DMS153 treated with DMSO at 0.1 percent for 48 hours (cell line): ENCODE measurements around the gene SLC18A3.

Experiments
- DNase-seq: peaks from one replicate; lab custom pipeline; 2025; ENCODE audit not compliant: unreplicated experiment; lab: John Stamatoyannopoulos, UW

The SLC18A3 gene

DNA sequence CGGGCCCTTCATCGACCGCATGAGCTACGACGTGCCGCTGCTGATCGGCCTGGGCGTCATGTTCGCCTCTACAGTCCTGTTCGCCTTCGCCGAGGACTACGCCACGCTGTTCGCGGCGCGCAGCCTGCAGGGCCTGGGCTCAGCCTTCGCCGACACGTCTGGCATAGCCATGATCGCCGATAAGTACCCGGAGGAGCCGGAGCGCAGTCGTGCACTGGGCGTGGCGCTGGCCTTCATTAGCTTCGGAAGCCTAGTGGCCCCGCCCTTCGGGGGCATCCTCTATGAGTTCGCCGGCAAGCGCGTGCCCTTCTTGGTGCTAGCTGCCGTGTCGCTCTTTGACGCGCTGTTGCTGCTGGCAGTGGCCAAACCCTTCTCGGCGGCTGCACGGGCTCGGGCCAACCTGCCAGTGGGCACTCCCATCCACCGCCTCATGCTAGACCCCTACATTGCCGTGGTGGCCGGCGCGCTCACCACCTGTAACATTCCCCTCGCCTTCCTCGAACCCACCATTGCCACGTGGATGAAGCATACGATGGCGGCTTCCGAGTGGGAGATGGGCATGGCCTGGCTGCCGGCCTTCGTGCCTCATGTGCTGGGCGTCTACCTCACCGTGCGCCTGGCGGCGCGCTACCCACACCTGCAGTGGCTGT, 1.2 kb downstream of the SLC18A3 start:
- DNase-seq = no peak

DNA sequence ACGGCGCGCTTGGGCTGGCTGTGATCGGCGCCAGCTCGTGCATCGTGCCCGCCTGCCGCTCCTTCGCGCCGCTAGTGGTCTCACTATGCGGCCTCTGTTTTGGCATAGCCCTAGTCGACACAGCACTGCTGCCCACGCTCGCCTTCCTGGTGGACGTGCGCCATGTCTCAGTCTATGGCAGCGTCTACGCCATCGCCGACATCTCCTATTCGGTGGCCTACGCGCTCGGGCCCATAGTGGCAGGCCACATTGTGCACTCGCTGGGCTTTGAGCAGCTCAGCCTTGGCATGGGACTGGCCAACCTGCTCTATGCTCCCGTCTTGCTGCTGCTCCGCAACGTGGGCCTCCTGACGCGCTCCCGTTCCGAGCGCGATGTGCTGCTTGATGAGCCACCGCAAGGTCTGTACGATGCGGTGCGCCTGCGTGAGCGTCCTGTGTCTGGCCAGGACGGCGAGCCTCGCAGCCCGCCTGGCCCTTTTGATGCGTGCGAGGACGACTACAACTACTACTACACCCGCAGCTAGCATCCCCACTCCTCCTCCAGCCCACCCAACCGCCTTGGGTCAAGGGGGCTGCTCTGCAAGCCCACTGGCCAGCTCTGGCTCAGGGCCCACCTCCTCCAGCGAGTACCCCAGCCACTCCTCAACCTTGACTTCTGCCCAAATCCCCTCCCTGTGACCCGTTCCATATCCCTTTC, 1.9 kb downstream of the SLC18A3 start:
- no peak for DNase-seq

DNA sequence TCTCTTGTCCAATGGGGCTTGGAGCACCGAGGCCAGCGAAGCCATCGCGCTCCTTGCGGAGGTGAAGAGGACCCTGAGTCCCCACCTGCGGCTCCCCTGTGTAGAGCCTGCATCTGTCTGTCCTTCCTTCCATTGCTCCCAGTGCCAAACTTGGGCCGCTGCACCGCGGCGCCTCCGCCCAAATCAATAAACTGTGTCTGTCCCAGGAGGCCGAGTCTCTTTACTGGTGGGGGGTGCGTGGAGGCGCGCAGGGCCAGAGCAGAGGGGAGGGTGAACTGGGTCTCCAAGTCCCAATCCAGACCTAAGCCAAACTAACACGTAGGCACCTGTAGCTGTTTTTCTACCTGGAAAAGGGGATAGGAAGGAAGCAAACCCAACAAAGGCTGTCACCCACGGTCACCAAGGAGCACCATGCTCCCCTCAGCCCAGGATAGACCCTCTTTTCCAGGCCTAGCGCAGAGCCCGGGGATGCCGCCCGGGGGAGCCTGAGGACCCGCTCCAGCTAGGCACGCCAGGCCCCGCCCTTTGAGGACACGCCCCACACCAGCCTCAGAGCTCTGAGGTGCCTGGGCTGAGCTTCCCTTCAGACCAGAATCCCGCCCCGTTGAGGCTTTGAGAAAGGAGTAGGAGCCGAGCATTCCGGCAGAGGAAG, 2.5 kb downstream of the SLC18A3 start:
- no peak for DNase-seq

DNA sequence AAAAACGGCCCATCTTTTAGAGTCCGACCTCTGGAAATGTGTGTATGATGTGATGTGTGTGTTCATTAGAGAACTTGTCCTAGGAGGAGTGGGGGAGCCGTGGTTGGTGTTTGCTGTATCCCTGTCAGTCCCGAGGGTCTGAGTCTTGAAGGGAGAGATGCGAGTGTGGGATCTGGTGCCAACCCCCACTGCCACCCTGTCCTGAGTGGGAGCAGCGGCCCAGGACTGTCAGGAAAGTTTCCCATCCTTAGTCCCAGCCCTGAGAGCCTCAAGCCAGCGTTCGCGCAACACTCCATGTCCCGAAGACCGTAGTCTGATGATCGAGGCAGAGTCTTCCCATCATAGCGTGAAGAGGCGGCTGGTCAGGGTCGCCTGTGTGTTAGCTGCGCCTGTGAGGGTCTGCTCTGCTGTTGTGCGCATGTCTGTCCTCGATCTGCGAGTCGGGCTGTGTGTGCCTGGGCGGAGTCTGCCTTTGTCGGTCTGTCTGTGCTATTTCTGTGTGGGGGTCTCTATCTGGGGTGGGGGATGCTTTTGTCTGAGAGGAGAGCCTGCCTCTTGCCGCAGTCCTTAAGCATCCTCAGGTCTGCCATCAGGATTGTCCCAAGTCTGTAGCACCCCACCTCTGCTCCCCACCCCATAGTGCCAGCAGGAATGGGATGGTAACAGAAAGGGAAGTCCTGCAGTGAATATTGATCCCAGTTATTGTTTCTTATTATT, 3.2 kb downstream of the SLC18A3 start:
- no peak for DNase-seq

DNA sequence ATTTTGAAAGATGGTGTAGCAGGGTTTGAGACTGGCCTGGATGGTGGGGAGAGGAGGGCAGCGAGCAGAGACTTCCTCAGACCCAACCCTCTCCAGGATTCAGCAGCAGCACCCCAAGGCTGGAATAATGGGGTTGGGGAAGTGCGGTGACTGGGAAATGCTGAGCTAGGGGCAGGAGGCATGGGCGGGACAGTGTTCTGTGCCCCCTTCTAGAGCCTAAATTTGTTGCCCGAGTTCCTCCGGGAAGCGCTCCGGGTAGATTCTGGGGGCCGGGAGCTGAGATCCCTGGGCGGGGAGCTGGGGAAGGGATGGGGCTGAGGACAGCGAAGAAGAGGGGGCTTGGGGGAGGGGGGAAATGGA, 3.8 kb downstream of the SLC18A3 start, which contains the start of gene CHAT:
Gene CHAT, plus strand, starts transcription at position 156 of the 360 bp plus-strand sequence. Its CDS starts 153 bp downstream, at position 309.
- no peak for DNase-seq

DNA sequence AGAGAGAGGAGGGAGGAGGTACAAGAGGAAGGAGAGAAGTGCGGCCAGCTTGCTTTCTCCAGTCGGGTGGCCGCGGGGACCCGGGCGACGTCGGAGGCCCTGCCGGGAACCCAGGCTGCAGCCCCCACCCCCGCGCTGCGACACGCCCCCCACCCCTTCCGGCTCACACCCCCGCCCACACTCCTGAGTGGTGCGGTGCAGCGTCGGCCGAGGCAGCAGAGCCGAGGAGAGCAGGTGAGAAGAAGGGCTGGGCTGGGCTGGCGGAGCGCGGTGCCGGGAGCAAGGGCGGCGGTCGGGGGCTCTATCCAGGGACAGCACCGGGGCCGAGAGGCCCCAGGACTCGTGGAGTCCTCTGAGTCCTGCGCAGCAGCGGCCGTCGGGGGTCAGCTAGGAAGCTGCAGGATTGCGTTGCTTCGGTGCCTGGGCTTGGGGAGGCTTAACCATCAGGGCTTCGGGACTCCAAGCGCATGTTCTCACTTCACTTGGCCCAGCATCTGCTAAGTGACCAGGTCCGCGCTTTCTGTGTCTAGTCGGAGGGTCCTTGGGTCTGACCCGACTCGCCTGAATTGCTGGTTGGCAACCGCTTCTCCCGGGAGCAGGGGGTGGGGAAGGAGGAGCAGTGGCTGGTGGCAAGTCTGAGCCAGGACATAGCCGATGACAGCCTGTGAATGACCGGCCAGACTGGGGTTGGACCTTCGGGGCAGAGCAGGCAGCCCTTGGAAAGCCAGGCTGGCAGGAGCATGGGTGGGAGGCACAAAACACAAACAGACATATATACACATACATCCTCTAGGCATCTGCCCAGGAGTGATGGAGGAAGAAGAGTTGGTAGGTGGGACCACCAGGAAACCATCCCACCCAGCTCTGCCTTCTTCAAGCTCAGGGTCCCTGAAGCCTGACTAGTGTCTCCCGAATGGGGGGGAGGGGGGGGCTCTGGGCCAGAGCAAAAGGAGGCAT, 4.4 kb downstream of the SLC18A3 start:
- DNase-seq = no peak

DNA sequence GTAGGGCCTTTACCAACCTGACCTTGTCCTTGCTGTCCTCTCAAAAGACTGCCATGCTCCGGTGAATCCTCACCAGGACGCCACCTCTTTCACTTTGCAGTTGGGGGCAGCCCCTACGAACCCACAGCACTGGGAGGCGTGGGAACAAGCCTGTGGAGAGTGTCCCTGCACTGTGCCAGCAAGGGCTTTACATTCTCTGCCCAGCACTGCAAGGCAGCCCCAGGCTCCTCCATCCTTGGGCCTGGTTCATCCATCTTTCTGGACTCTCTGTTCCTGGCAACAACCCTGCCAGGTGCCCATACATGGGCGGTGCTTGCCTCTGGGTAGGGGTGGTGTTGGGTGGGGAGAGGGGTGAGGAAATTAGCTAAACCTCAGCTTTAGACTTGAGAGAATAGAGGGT, 5.1 kb downstream of the SLC18A3 start:
- DNase-seq = no peak

DNA sequence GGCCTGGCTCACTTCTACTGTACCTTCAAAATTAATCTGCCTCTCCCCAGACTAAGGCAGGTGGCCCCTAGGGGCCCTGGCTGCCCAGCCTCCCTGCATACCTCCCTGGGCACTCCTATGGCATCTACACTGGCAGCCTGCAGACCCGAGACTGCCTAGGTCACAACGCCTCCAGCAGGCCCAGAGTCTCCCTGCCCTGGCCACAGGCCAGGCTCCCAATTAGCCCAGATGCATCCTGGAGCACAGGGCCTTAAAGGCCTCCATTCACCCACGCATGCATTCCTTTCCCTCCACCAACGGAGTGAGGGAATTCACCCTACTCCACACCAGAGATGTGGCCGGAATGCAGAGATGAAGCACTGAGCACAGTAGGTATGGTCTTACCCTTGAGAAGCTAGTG, 5.6 kb downstream of the SLC18A3 start:
- no peak for DNase-seq

DNA sequence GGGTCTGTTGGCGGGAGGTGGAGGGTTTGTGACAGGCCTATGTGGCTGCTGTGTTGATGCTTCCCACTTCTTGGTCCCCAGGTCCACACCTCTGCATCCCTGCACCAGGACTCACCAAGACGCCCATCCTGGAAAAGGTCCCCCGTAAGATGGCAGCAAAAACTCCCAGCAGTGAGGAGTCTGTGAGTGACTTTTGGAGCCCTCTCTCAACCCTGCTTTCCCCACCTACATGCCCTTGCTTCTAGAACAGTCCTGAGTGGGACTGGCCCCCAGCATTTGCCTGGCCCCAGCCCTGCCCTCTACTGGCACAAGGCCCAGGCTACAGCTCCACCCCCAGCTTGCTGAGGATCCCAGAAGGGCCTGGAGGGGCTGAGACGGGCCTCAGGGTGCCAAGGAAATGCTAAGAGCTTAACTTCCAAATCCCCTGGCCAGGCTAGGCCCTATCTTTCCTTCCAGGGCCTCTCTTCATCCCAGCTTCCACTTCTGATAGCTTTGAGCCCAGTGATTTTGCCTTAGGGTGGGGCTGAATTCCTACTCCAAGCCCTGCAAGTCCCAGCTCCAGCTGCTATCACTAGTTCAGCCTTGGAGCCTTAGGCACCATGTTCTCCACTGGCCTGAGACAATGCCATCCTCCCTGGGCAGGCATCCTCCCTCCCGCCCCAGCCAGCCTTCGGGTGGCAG, 6.5 kb downstream of the SLC18A3 start:
- DNase-seq = no peak

DNA sequence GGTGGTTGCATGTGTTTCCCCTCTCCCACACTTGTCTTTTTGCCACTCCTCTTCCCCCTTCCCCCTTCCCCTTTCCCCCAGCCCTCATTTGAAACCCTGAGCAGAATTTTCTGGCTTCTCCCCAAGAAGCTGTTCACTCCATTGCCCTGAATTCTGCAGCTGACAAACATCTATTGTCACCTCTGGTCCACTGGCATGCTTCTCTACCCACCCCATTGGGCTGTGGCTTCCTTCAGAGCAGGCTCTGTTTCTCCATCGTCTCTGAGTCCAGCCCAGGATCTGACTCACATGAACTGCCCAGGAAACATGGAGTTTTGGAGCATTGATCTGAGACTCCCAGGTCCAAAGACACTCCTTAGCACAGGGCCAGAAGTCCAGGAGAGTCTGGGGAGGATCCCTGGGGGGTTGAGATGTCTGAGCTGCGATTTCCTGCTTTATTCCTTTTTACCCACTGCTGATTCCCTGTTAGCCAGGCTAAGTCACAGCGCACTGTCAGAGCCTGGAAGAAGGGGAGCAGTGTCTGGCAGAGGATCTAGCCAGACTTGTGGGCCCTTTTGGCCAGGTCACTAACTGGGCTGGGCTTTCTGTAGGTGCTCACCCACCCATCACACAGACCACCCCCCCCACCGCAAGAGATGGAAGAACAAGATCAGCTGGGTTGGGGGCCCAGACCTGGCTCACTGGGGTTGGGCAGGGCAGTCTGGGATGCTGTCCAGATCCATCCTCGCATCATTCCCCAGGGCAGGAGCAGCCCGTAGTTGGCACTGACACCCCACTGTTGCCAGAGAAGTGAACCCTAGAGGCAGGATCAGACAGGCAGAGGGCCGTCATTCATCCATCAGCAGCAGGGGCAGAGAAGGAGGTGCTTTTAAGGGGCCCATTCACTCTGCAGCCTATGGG, 7.3 kb downstream of the SLC18A3 start:
- no peak for DNase-seq

DNA sequence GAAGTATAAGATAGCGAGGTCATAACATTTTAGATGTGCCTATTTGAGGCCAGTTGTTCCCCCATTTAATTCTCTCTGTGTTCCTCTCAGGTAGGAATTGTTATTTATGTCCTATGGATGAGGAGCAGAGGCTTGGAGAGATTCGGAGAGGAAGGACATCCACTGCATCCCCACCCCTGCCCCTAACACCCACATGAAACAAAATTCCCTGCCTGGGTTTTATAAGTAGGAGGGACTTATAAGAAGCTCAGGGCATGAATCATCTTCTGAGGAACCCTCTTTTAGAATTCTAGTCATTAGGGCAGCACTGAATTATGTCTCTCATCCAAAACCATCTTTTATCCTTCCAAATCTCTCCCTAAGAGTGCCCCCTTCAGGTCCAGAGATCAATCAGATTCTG, 8.7 kb downstream of the SLC18A3 start:
- DNase-seq = no peak

DNA sequence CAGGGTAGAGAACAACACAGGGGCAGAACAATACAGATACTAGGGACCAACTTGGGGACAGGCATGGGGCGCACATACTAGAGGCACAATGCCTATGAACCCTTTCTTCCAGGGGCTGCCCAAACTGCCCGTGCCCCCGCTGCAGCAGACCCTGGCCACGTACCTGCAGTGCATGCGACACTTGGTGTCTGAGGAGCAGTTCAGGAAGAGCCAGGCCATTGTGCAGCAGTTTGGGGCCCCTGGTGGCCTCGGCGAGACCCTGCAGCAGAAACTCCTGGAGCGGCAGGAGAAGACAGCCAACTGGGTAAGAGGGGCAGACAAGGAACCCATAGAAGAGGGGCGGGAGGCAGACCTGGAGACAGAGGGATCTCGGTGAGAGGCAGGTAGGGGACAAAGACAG, 9.5 kb downstream of the SLC18A3 start:
- no peak for DNase-seq

DNA sequence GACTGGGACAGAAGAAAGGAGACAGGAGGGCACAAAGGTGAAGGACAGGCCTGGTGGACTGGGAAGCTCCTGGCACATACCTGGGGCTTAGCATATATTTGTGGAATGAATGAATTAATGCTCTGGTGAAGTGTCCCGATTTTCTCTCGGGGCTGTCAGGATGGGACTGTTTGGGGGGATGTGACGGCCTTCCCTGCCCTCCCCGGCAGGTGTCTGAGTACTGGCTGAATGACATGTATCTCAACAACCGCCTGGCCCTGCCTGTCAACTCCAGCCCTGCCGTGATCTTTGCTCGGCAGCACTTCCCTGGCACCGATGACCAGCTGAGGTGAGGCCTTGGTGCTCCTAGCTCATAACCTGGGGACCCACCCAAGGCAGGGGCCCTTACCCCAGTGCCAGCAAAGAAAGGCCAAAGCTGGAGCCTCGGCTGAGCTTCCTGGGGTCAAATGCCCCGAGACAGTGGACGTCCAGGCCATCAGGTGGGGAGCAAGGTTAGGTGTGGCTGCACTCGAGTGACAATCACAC, 10.2 kb downstream of the SLC18A3 start:
- no peak for DNase-seq

DNA sequence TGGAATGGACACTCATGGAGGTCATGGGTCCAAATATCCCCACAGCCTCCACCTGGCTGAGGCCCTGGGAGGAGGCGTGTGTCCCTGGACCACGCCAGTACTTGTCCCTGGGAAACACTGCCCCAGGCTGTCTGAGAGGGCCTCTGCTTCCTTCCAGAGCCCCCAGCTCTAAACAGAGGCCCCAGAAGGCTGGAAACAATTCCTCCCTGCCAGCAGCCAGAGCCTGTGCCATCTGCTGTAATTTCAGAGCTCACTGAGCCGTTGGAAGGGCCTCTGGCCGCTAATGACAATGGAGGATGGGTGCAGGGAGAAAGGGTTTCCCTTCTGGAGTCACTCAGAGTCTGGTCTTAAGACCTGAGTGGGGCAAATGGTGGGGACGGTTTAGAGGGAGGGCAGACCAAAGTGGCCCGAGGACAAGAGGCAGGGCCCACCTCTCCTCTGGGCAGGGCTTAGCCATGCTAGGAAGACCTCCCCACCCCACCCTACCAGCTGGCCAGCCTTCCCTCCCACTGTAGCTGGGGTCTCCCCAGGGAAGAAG, 10.8 kb downstream of the SLC18A3 start:
- DNase-seq = no peak

DNA sequence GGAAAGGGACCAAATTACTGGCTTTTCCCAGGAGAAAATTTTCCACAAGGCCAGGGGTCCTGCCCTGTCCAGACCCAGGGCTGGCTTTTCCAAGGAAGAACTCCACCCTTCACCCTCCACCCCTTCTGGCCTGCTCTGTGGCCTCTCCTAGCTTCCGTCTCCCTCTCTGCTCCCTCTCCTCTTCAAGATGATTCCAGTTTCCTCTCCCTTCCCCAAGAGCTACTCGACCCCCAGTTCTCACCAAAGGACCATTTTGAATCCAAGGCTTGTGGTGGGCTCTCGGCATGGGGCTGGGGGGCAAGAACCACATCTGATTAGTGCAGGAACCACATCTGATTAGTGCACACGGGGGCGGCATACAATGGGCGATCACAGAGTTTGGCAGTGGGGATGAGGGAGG, 11.5 kb downstream of the SLC18A3 start:
- no peak for DNase-seq

DNA sequence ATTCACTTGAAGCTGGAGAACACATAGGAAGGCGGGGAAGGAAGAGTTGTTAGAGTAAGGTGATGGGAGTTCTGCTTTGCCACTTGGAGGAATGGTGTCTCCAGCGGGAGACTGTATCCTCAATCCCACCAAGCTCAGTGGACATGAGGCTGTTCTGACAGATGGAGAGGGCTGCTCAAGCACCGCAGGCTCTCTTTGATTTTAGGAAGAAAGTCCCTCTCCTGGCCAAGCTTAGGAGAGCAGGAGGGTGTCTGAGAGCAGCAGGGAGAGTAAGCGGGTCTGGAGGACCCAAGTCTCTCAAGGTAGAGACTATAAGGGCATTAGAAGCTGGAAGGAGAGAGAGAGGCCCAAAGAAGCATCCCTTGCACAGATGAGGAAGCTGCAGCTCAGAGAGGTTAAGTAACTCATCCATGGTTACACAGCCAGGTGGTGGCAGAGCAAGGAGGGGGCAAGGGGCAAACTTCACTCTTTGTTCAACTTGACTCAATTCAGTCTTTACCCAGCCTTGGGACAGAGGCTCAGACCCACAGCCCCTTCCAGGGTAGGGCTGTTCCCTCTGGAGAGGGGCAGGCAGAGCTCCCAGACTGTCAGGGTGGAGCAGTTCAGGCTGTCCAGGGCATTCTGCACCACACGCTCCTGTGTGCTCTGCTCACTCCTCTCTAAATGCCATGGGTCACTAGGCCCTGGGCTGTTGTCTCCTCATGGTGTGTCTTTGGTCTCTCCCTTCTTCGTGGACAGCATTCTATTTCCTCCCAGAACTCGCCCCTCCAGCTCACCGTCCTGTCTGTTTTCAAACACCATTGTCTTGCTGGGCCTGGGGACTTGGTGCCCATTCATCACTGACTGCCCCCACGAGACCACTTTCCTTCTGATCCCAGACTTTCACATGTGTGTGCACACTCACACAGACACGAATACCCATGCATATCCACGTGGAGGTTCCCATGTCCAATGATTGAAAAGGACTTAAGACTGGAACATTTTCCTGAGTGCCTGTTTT, 12.6 kb downstream of the SLC18A3 start:
- no peak for DNase-seq

DNA sequence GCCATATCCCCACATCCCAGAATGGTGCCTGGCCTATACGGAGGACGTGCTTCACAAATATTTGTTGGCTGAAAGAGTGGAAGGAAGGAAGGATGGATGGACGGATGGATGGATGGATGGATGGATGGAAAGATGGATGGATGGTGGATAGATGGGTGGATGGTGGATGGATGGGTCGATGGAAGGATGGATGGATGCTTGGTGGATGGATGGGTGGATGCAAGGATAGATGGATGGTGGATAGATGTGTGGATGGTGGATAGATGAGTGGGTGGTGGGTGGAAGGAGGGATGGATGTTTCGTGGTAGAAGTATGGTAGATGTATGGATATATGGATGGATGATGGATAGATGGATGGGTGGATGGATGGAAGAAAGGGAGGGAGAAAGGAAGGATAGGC, 14.5 kb downstream of the SLC18A3 start:
- DNase-seq = no peak
